WERI-Rb-1 (cell line): Measurements from ENCODE around the gene RPL36.

Experiments
- DNase-seq: peaks from one replicate; pipeline ENCODE4 v3.0.0-alpha.2; 2020
- H3K27ac ChIP-seq: fragments of 250-450 bp; sonication (Bioruptor Pico); 2 replicates; pipeline ENCODE4 v1.5.1; 2020; ENCODE audit warnings: mild to moderate bottlenecking, moderate library complexity
- H3K27me3 ChIP-seq: fragments of 250-450 bp; sonication (Bioruptor Pico); 2 replicates; pipeline ENCODE4 v1.5.1; 2021; ENCODE audit warnings: mild to moderate bottlenecking, low read depth, moderate library complexity; ENCODE audit not compliant: insufficient read depth, severe bottlenecking
- H3K36me3 ChIP-seq: fragments of 250-450 bp; sonication (Bioruptor Pico); 2 replicates; pipeline ENCODE4 v1.5.1; 2020; ENCODE audit warnings: mild to moderate bottlenecking, moderate library complexity
- H3K4me3 ChIP-seq: 2 replicates; pipeline ENCODE4 v1.5.1; 2011; ENCODE audit warnings: low read depth, mild to moderate bottlenecking, control low read depth, low read length
- H3K9me3 ChIP-seq: fragments of 250-450 bp; sonication (Bioruptor Pico); 2 replicates; pipeline ENCODE4 v1.5.1; 2021; ENCODE audit warnings: mild to moderate bottlenecking, moderate library complexity; ENCODE audit not compliant: severe bottlenecking
- TF ChIP-seq, protein P1 (sequence below): IDR thresholded peaks from 2 replicates; pipeline ENCODE4 v1.5.1; 2011; ENCODE audit warnings: low read depth, mild to moderate bottlenecking, control low read depth, inconsistent platforms, low read length

RPL36 gene

DNA sequence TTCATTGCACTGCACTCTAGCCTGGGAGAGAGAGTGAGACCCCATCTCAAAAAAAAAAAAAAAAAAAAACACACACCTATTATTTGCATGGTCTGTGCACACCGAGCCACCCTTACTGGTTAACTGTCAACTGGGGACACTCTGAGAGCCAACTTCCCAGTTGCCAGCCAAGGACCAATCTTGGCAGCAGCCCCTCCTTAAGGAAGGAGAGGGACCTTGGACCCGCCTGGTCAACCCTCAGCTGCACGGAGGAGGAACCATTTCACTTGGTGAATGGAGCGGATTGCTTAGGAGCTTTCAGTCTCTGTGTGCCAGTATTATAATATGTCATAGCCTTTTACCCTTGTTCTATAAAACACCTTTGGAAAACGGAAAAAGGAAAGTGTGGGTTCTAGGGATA, 34.7 kb upstream of the RPL36 start:
- Histone ChIP-seq H3K4me3 (no peak overlapping the region), H3K9me3 (no peaks in the 10 kb centered on the region), H3K36me3 (peaks cover 95% of the 10 kb centered on the region), H3K27ac (no peak overlapping the region), H3K27me3 (no peaks in the 10 kb centered on the region)
- TF ChIP-seq, protein P1, sequence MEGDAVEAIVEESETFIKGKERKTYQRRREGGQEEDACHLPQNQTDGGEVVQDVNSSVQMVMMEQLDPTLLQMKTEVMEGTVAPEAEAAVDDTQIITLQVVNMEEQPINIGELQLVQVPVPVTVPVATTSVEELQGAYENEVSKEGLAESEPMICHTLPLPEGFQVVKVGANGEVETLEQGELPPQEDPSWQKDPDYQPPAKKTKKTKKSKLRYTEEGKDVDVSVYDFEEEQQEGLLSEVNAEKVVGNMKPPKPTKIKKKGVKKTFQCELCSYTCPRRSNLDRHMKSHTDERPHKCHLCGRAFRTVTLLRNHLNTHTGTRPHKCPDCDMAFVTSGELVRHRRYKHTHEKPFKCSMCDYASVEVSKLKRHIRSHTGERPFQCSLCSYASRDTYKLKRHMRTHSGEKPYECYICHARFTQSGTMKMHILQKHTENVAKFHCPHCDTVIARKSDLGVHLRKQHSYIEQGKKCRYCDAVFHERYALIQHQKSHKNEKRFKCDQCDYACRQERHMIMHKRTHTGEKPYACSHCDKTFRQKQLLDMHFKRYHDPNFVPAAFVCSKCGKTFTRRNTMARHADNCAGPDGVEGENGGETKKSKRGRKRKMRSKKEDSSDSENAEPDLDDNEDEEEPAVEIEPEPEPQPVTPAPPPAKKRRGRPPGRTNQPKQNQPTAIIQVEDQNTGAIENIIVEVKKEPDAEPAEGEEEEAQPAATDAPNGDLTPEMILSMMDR, result no peak
- DNase-seq, result no peak

DNA sequence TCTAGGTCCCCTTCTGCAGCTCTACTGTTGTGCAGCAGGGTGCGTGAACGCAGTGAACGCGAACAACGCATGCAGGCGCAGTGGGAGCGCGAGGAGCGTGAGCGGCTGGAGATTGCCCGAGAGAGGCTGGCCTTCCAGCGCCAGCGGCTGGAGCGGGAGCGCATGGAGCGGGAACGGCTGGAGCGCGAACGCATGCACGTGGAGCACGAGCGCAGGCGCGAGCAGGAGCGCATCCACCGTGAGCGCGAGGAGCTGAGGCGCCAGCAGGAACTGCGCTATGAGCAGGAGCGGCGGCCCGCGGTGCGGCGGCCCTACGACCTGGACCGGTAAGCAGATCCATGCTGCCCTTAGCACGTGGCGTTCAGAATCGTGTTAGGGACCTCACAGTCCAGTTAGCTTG, 28.6 kb upstream of the RPL36 start:
- Histone ChIP-seq H3K9me3 (no peaks in the 10 kb centered on the region), H3K27me3 (no peaks in the 10 kb centered on the region), H3K4me3 (no peak overlapping the region), H3K36me3 (peaks cover 93% of the 10 kb centered on the region), H3K27ac (no peak overlapping the region)
- TF ChIP-seq, protein P1, result no peak
- no peak for DNase-seq

DNA sequence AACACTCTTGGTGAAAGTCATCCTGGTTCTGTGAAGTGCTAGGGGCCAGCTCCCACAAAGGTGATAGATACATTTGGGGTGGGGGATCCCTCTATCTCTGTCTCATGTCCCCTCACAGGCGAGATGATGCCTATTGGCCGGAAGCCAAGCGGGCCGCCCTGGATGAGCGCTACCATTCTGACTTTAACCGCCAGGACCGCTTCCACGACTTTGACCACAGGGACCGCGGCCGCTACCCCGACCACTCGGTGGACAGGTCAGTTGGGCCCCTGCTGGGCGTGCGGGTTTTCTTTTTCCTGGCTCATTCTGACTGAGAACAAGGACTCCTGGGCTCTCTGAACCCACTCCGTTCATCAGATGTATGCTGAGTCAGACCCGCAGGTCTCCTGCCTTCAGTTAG, 26.2 kb upstream of the RPL36 start:
- H3K36me3 ChIP-seq, result peaks cover 92% of the 10 kb centered on the region
- no peaks in the 10 kb centered on the region for H3K9me3 ChIP-seq
- H3K27me3 ChIP-seq, result no peaks in the 10 kb centered on the region
- TF ChIP-seq, protein P1, result no peak
- DNase-seq, result no peak
- H3K4me3 ChIP-seq, result no peak overlapping the region
- no peak overlapping the region for H3K27ac ChIP-seq

DNA sequence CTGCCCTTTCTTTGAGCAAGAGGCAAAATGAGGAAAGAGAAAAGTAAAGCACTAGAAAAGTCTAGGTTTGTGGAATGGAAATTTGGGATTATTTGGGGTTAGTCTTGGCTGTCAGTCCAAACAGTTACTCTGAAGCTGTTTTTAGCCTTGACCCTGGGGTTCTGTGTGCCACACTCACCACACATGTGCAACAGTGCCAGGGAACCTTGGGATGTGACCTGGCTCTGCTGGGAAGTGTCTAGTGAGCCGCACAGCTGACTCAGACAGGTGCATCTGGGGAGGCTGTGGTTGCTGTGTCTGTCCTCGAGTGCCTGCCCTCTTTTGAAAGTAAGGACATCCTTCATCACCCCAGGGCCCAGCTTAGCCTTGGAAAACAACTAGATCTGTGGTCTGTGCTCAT, 25.6 kb upstream of the RPL36 start:
- TF ChIP-seq, protein P1, result no peak
- H3K36me3 ChIP-seq, result peaks cover 92% of the 10 kb centered on the region

DNA sequence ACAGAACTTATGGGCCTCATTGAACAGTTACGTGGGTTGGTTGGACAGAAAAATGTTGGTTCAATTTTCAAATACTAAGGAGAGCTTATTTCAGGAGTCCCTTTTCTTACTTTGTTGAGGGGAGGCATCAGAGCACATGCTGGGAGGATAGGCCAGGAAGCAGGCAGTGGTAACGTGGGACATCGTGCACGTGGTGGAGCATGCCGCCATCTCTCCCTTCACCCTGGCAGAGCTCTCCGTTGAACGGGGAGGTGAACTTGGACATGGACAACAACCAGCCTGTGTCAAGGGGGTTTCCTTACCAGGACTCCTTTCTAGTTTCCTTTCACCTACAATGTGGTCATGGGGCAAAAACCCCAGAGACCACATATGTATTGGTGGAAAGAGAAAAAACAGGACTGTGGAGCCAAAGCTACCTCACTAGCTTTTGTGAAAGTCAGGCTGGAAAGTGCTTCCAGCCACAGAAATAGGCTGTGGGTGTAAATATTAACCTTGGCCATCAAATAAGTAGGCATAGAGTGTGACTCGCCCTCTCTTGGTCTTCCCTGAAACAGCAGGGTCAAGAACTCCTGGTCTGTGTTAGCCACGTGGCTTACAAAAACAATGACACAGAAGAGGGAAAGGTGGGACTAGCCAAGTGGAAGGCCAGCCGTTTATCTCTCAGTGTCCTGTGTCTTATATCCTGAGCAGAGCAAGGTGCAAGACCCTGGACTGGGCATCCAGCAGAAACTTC, 24.1 kb upstream of the RPL36 start:
- TF ChIP-seq, protein P1, result 0 out of 2 replicates have a peak, but pooled peaks have one; percentile 22
- H3K27me3 ChIP-seq, result no peaks in the 10 kb centered on the region
- H3K27ac ChIP-seq, result no peak overlapping the region
- no peaks in the 10 kb centered on the region for H3K9me3 ChIP-seq
- H3K4me3 ChIP-seq, result no peak overlapping the region
- H3K36me3 ChIP-seq, result peaks cover 90% of the 10 kb centered on the region
- no peak for DNase-seq

More for the DNA sequence above, 25.6 kb upstream of the RPL36 start:
- H3K9me3 ChIP-seq, result no peaks in the 10 kb centered on the region
- no peak overlapping the region for H3K27ac ChIP-seq
- H3K4me3 ChIP-seq, result no peak overlapping the region
- no peak for DNase-seq
- H3K27me3 ChIP-seq, result no peaks in the 10 kb centered on the region
